Measurements from ENCODE around the gene SBK2. TPM values are rescaled to one million over a fixed set of nuclear protein-coding genes. Genes with fewer than 3 reads are reported as not detected.
A peak's percentile ranks its signal among the peaks of the same experiment; 100 is the strongest.

SBK2 gene
- total RNA-seq, 1 donor from 2014 or later, result not detected

DNA sequence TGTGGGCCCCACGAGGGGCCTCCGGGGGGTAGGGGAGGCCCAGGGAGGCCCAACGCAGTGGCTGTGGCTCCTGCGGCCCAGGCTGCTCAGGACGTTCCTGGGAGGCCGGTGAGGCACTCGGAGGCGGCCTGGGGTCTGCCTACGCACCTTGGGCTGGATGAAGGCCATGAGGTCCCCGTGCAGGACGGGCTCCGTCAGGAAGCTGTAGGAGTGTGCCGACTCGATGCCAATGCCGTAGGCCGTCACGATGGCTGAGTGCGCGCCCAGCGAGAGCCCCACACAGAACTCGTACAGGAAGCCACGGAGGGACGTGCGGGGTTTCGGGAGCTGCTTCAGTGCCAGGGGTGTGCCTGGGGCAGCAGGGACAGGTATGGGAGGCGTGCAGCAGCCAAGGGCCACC is 5.9 kb downstream of the SBK2 start:
- TF ChIP-seq CTCF (IDR thresholded peaks at IDR 0.05), result no peak
- no peaks in the 10 kb centered on the region for H3K9me3 Mint-ChIP-seq (ENCODE audit: unreplicated experiment)
- no peak for DNase-seq (ENCODE audit: extremely low spot score, unreplicated experiment)
- no peaks in the 10 kb centered on the region for H3K36me3 Mint-ChIP-seq (ENCODE audit: unreplicated experiment)
- no peak overlapping the region for H3K27ac Mint-ChIP-seq (ENCODE audit: unreplicated experiment)
- H3K4me1 Mint-ChIP-seq (ENCODE audit: unreplicated experiment), result peaks cover 3% of the 10 kb centered on the region
- H3K4me3 Mint-ChIP-seq (ENCODE audit: unreplicated experiment), result no peak overlapping the region
- H3K27me3 Mint-ChIP-seq (ENCODE audit: unreplicated experiment), result no peaks in the 10 kb centered on the region

- Mint-ChIP-seq H3K27me3 (ENCODE audit: unreplicated experiment) (no peaks in the 10 kb centered on the region), H3K27ac (ENCODE audit: unreplicated experiment) (peak overlapping the region; percentile 54)
Observed at GRCh38 chr19:55529636-55530234, 7.2 kb downstream of the SBK2 start.

GRCh38 chr19:55528030-55528803 is 8.7 kb downstream of the SBK2 start:
- H3K27ac Mint-ChIP-seq (ENCODE audit: unreplicated experiment), result no peak overlapping the region
- no peaks in the 10 kb centered on the region for H3K9me3 Mint-ChIP-seq (ENCODE audit: unreplicated experiment)
- H3K36me3 Mint-ChIP-seq (ENCODE audit: unreplicated experiment), result no peaks in the 10 kb centered on the region
- no peak for DNase-seq (ENCODE audit: extremely low spot score, unreplicated experiment)
- no peak overlapping the region for H3K4me3 Mint-ChIP-seq (ENCODE audit: unreplicated experiment)
- TF ChIP-seq CTCF (IDR thresholded peaks at IDR 0.05), result peak; percentile 39
- no peaks in the 10 kb centered on the region for H3K27me3 Mint-ChIP-seq (ENCODE audit: unreplicated experiment)
- H3K4me1 Mint-ChIP-seq (ENCODE audit: unreplicated experiment), result peaks cover 2% of the 10 kb centered on the region

More at GRCh38 chr19:55529636-55530234, 7.2 kb downstream of the SBK2 start:
- H3K4me1 Mint-ChIP-seq (ENCODE audit: unreplicated experiment), result peaks cover 2% of the 10 kb centered on the region
- no peaks in the 10 kb centered on the region for H3K9me3 Mint-ChIP-seq (ENCODE audit: unreplicated experiment)
- TF ChIP-seq CTCF (IDR thresholded peaks at IDR 0.05), result no peak
- H3K36me3 Mint-ChIP-seq (ENCODE audit: unreplicated experiment), result no peaks in the 10 kb centered on the region
- DNase-seq (ENCODE audit: extremely low spot score, unreplicated experiment), result no peak
- no peak overlapping the region for H3K4me3 Mint-ChIP-seq (ENCODE audit: unreplicated experiment)

GRCh38 chr19:55527197-55528029 is 9.5 kb downstream of the SBK2 start:
- Mint-ChIP-seq H3K27ac (ENCODE audit: unreplicated experiment) (no peak overlapping the region), H3K36me3 (ENCODE audit: unreplicated experiment) (no peaks in the 10 kb centered on the region), H3K27me3 (ENCODE audit: unreplicated experiment) (no peaks in the 10 kb centered on the region), H3K4me1 (ENCODE audit: unreplicated experiment) (peaks cover 2% of the 10 kb centered on the region), H3K4me3 (ENCODE audit: unreplicated experiment) (no peak overlapping the region), H3K9me3 (ENCODE audit: unreplicated experiment) (no peaks in the 10 kb centered on the region)
- TF ChIP-seq CTCF (IDR thresholded peaks at IDR 0.05), result no peak
- DNase-seq (ENCODE audit: extremely low spot score, unreplicated experiment), result no peak
